ENCODE results near the gene CACNA1C. TPM values are rescaled to one million over a fixed set of nuclear protein-coding genes. Genes with fewer than 3 reads are reported as not detected.

The CACNA1C gene
- total RNA-seq, 4 donors from 2014 or later = 2.9 to 5.3 (median 4.3) TPM

- TF ChIP-seq CTCF (IDR thresholded peaks at IDR 0.05; ENCODE audit: low read depth) = no peak
These were observed 376.2 kb downstream of the CACNA1C start for GRCh38 chr12:2429032-2429431.

DNA sequence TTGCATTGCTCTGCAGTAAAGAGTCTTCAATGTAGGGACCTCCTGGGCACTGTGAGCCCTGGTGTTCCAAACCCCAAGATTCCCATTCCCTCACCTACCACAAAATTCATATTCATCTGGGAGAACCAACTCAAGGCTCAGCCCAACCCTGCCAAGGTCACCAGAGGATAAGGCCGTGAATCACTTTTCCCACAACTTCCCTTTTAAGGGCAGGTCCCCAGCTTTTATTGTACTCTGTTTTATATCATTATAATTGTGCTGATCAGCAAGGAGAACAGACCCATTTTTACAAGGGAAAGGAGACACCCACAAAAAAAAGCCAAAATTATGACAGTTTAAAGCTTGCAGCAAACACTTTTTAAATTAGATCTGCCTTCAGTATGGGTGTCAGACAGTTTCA is 379.0 kb downstream of the CACNA1C start:
- TF ChIP-seq CTCF (IDR thresholded peaks at IDR 0.05; ENCODE audit: low read depth) = no peak

- no peak for TF ChIP-seq CTCF (IDR thresholded peaks at IDR 0.05; ENCODE audit: low read depth)
These were observed 380.1 kb downstream of the CACNA1C start for GRCh38 chr12:2432856-2433255.

DNA sequence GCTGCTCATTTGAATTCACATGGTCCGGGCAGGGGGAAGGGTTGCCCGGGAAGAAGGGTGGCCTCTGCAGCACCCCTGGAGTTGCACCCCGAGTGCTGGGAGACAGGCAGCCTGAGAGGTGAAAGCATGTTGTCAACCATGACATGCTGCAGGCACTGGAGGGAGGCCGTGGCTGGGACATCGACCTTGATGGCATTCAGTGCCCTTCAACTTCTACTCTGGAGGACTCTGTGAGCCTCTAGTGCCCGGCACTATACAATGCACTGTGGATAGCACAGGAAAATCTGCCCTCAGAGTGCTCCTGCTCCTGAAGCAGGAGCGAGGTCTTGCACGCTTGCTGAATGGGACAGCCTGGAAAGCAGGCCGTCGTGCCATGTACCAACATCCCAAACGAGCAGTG is 382.7 kb downstream of the CACNA1C start:
- TF ChIP-seq CTCF (IDR thresholded peaks at IDR 0.05; ENCODE audit: low read depth) = no peak

GRCh38 chr12:2439332-2440100 is 386.7 kb downstream of the CACNA1C start:
- no peak for TF ChIP-seq CTCF (IDR thresholded peaks at IDR 0.05; ENCODE audit: low read depth)

DNA sequence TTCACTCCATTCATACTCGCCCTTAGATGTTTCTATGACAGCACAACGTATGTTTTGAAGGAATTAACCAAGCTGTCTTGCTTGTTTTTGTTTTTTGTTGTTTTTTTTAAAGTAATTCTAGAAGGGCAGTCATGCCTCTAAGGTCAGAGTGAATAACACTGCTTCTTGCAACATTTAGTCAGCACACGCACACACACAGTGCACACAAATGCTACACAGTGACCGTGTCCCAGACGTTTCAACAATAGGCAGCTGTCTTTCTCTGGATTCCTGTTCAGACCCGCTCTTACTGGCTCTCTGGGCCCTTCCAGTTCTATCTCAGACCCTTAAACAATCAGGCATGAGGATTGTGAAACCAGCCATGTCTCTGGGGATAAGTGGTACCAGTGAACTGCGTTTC is 391.0 kb downstream of the CACNA1C start:
- TF ChIP-seq CTCF (IDR thresholded peaks at IDR 0.05; ENCODE audit: low read depth) = no peak

DNA sequence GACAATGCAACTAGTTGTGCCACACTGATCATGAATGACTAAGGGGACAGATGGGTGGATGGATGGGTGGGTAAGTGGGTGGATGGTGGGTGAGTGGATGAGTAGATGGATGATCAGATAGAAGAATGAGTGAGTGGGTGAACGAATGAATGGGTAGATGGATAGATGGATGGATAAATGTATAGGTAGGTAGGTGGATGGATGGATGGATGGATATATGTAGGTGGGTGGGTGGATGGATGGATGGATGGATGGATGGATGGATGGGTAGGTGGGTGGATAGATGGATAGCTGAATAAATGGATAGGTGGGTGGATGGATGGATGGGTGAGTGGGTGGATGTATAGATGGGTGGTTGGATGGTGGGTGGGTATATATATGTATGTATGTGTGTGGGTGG is 393.2 kb downstream of the CACNA1C start:
- TF ChIP-seq CTCF (IDR thresholded peaks at IDR 0.05; ENCODE audit: low read depth) = no peak
